ENCODE results near the gene MAT2A.
"Not testable (repeated sequence)": the region's sequence is repeated elsewhere in the genome, so short reads cannot be mapped to it uniquely, and the experiment has no call there.

Gene MAT2A

DNA sequence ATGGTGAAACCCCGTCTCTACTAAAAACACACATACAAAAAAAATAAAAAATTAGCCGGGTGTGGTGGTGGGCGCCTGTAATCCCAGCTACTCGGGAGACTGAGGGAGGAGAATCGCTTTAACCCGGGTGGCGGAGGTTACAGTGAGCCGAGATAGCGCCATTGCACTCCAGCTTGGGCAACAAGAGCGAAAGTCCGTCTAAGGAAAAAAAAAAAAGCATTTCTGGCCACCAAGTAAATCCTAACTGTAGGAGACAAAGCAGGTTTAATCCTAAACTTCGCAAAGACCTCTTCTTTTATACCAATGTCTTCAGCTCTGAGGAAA lies 21.4 kb downstream of the MAT2A start:
- H3K27me3 ChIP-seq (ENCODE audit: insufficient read depth, low read length); H3K4me1 ChIP-seq (ENCODE audit: insufficient read depth, low read length); H3K9me3 ChIP-seq (ENCODE audit: low read length); H2AFZ ChIP-seq (ENCODE audit: low read depth, low read length): not testable (repeated sequence)
- peaks cover 16% of the 10 kb centered on the region for H3K36me3 ChIP-seq (ENCODE audit: insufficient read depth, low read length)
- H3K4me3 ChIP-seq (ENCODE audit: low read length), result peak overlapping the region; percentile 84

DNA sequence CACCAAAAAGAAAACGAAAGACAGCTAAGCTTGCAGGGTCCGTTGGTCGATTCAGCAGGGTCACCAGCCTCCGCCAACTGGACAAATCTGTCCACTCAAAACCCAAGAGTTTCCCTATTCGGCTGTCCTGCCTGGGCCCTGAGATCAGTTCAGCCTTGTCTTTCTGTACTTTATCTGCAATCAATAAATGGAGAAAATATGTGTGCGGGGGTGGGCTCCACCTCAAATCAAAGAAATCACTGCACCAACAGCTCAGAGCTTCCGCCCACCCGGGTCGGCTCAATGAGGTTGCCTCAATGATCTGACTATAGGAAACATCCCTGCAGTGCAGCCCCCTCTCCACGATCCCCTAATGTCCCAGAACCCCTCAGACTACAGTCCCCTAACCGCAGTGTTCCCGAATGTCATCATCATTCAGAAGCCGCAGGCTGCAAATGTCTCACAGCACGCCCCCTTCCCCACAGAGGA lies 21.9 kb downstream of the MAT2A start:
- peaks cover 9% of the 10 kb centered on the region for H3K4me1 ChIP-seq (ENCODE audit: insufficient read depth, low read length)

DNA sequence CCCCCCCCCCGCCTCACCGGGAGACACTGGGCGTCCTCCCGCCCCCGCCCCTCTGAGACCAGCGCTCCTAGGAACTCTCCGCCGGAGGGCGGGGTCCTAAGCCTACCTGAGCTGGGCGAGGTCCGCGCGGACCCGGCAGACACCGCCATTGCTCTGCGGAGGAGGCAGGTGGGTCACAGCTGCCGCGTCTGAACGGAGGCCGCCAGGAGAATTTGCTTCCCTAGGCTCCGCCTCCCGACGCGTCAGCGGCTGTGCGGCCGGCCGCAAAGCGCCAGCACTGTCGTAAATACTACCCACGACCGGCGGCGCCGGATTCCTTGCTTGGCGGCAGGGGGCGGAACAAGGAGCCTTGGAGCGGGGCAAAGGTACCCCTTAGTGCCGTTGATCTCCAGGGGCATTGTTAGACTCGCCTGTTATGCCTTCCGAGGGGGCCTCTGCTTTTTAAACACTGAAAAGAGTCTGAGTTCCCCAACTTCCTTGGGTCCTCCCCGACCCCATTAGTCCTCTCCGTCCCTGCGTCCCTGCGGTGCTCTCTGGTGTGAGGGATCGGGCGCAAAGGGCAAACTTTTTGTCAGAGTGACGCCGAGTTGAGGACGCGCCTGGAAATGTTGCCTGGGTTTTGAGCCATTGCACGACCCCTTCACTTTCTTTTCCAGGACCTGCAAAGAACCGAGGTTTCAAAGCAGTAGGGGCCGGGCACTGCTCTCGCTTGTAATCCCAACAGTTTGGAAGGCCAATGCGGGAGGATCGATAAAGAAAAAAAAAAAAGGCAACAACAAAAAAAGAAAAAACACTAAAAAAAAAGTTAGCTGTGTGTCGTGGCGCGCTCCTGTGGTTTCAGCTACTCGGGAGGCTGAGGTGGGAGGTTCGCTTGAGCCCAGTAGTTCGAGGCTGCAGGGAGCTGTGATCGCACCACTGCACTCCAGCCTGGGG lies 22.6 kb downstream of the MAT2A start, which contains the start of gene GGCX:
Gene GGCX (minus strand): TSS at position 214 of the 933 bp plus-strand sequence. CDS start 65 bp downstream, at position 149.
- no peaks in the 10 kb centered on the region for H3K27me3 ChIP-seq (ENCODE audit: insufficient read depth, low read length)
- H3K9me3 ChIP-seq (ENCODE audit: low read length), result no peaks in the 10 kb centered on the region
- peaks cover 9% of the 10 kb centered on the region for H3K4me1 ChIP-seq (ENCODE audit: insufficient read depth, low read length)
- H2AFZ ChIP-seq (ENCODE audit: low read depth, low read length), result peak within 1 kb of the TSS; percentile 50
- H3K36me3 ChIP-seq (ENCODE audit: insufficient read depth, low read length), result peaks cover 8% of the 10 kb centered on the region
- H3K4me3 ChIP-seq (ENCODE audit: low read length), result peak within 1 kb of the TSS; percentile 84

More for the DNA sequence above, 21.9 kb downstream of the MAT2A start:
- peak overlapping the region; percentile 84 for H3K4me3 ChIP-seq (ENCODE audit: low read length)
- no peaks in the 10 kb centered on the region for H3K9me3 ChIP-seq (ENCODE audit: low read length)
- H2AFZ ChIP-seq (ENCODE audit: low read depth, low read length), result peak overlapping the region; percentile 50
- H3K36me3 ChIP-seq (ENCODE audit: insufficient read depth, low read length), result peaks cover 13% of the 10 kb centered on the region
- H3K27me3 ChIP-seq (ENCODE audit: insufficient read depth, low read length), result no peaks in the 10 kb centered on the region

DNA sequence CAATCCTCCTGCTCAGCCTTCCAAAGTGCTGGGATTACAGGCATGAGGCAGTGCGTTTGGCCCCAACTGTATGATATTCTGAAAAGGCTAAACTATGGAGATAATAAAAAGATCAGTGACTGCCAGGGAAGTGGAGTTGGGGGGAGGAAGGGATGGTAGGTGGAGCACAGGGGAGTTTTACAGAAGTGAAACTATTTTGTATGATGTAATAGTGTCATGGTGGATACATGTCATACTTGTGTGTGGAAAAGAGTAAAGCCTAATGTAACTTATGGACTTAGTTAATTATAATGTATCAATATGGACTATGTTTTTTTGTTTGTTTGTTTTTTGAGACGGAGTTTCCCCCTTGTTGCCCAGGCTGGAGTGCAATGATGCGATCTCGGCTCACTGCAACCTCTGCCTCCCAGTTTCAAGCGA lies 25.2 kb downstream of the MAT2A start:
- peaks cover 9% of the 10 kb centered on the region for H3K4me1 ChIP-seq (ENCODE audit: insufficient read depth, low read length)
- no peak overlapping the region for H3K4me3 ChIP-seq (ENCODE audit: low read length)
- no peak overlapping the region for H2AFZ ChIP-seq (ENCODE audit: low read depth, low read length)
- H3K9me3 ChIP-seq (ENCODE audit: low read length), result no peaks in the 10 kb centered on the region
- no peaks in the 10 kb centered on the region for H3K27me3 ChIP-seq (ENCODE audit: insufficient read depth, low read length)
- H3K36me3 ChIP-seq (ENCODE audit: insufficient read depth, low read length), result no peaks in the 10 kb centered on the region

DNA sequence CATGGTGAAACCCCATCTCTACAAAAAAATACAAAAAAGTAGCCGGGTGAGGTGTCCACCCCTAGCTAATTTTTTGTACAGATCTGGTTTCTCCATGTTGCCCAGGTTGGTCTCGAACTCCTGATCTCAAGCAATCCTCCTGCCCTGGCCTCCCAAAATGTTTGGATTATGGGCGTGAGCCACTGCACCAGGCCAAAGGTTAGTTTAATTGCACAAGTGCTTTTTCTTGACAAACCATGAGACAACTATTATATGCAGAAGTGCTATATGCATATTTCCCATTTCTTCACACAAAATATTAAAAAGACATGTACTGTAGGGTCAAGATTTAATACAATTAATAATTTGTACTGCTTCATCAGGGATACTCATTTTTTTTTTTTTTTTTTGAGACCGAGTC lies 27.3 kb downstream of the MAT2A start:
- Histone ChIP-seq H3K9me3 (ENCODE audit: low read length) (no peaks in the 10 kb centered on the region), H3K27me3 (ENCODE audit: insufficient read depth, low read length) (no peaks in the 10 kb centered on the region), H3K4me1 (ENCODE audit: insufficient read depth, low read length) (peaks cover 2% of the 10 kb centered on the region), H3K4me3 (ENCODE audit: low read length) (no peak overlapping the region), H2AFZ (ENCODE audit: low read depth, low read length) (no peak overlapping the region), H3K36me3 (ENCODE audit: insufficient read depth, low read length) (no peaks in the 10 kb centered on the region)

DNA sequence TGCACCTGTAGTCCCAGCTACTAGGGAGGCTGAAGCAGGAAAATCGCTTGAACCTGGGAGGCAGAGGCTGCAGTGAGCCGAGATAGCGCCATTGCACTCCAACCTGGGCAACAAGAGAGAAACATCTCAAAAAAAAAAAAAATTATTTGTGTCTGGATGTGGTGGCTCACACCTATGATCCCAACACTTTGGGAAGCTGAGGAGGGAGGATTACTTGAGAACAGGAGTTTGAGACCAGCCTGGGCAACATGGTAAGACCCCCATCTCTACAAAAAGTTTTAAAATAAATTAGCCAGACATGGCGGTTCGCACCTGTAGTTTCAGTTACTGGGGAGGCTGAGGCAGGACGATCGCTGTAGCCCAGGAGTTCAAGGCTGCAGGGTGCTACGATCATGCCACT lies 36.8 kb downstream of the MAT2A start:
- no peak overlapping the region for H2AFZ ChIP-seq (ENCODE audit: low read depth, low read length)
- peaks cover 2% of the 10 kb centered on the region for H3K27me3 ChIP-seq (ENCODE audit: insufficient read depth, low read length)
- no peak overlapping the region for H3K4me3 ChIP-seq (ENCODE audit: low read length)
- H3K36me3 ChIP-seq (ENCODE audit: insufficient read depth, low read length), result no peaks in the 10 kb centered on the region
- H3K9me3 ChIP-seq (ENCODE audit: low read length), result no peaks in the 10 kb centered on the region
- H3K4me1 ChIP-seq (ENCODE audit: insufficient read depth, low read length), result peaks cover 26% of the 10 kb centered on the region

DNA sequence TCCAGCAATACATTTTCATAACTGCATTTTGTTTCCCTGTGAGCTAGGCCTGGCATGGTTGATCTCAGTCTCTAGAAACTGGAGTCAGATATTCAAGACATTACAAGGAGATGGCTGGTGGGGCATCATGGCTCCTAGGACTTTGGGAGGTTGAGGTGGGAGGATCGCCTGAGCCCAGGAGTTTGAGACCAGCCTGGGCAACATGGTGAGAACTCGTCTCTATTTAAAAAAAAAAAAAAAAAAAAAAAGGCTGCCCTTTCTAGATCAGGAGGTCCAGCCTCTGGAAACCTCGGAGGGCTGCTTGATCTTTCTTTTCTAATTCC lies 38.1 kb downstream of the MAT2A start:
- Histone ChIP-seq H3K27me3 (ENCODE audit: insufficient read depth, low read length) (no peaks in the 10 kb centered on the region), H2AFZ (ENCODE audit: low read depth, low read length) (no peak overlapping the region), H3K36me3 (ENCODE audit: insufficient read depth, low read length) (no peaks in the 10 kb centered on the region), H3K4me1 (ENCODE audit: insufficient read depth, low read length) (peaks cover 26% of the 10 kb centered on the region), H3K9me3 (ENCODE audit: low read length) (no peaks in the 10 kb centered on the region), H3K4me3 (ENCODE audit: low read length) (no peak overlapping the region)

DNA sequence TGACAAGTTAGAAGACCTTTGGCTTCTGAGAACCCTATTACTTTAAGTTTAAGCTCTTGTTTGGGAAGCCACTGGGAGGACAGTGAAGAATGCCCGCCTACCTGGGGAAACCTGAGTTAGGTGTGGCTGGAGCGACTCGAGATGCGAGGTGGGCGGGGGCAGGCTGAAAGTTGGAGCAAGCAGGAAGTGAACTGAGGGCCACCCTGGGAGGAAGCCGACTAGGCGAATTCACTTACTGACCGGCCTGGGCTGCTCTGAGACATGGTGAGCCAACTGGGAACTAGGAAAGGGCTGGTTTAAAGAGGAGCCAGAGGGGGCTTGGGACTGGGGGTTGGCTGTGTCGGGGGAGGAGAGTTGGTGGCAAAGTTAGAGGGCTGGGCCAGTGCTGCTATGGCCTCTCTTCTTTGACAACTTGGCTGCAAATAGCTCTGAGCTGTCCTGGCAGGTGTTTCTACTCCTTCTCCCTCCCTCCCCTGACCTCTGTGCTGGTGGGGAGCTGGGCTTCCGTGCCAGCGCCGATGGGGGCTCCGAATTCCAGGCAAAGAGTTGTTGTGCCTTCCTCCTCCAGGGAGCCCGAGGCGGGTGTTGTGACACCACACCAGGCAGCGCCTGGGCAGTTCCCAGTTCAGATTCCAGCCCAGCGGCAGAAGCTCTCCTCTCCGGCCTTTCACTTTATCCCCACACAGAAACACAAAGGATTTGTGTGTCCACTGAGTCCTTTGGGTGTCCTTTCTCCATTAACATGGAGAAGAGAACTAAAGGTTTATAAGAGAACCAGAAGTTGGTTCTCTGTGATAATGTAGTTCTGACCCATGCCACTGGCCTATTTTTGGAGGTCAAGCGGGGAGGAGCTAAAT lies 38.6 kb downstream of the MAT2A start, which contains the start of gene VAMP8:
Gene VAMP8 (plus strand): TSS at position 201 of the 857 bp plus-strand sequence. CDS start 61 bp downstream, at position 262.
- H3K27me3 ChIP-seq (ENCODE audit: insufficient read depth, low read length), result no peaks in the 10 kb centered on the region
- H3K36me3 ChIP-seq (ENCODE audit: insufficient read depth, low read length), result no peaks in the 10 kb centered on the region
- peaks cover 26% of the 10 kb centered on the region for H3K4me1 ChIP-seq (ENCODE audit: insufficient read depth, low read length)
- no peaks in the 10 kb centered on the region for H3K9me3 ChIP-seq (ENCODE audit: low read length)
- H2AFZ ChIP-seq (ENCODE audit: low read depth, low read length), result peak within 1 kb of the TSS; percentile 12
- H3K4me3 ChIP-seq (ENCODE audit: low read length), result no peak within 1 kb of the TSS

DNA sequence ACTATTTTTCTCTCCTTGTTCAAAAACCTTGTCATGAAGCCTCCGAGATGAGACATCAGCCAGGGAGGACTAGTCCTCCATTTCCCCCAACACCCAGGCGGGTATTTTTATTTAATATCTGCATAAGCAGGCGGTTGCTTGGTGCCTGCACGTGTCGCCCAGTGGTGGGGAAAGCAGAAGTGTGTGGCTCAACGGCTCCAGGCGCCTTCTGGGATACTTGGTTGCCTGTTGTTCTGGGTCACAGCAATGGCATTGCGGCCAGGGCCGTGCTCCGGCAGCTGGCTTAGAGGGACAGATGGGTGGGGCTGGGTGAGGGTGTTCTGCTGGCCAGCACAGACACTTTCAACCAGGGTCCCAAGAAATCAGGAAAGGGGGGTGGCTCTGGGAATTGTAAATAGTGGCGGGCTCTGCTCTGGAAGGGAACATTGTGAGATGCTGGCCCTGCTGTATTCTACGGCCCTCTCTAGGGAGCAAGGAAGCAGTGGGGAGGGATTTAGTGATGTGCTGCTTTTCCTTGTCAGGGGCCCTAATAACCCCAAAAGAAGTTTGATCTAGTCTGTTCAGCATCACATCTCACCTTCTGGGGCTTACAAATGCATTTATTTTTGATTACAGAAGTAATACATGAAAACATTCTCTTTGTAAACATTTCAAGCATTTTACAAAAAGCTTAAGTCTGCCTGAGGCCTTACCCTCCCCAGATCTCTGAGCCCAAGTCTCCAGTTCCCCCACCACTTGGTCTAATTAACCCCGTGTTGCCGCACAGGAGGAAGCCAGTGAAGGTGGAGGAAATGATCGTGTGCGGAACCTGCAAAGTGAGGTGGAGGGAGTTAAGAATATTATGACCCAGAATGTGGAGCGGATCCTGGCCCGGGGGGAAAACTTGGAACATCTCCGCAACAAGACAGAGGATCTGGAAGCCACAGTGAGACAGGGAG lies 39.5 kb downstream of the MAT2A start:
- no peak overlapping the region for H3K4me3 ChIP-seq (ENCODE audit: low read length)

DNA sequence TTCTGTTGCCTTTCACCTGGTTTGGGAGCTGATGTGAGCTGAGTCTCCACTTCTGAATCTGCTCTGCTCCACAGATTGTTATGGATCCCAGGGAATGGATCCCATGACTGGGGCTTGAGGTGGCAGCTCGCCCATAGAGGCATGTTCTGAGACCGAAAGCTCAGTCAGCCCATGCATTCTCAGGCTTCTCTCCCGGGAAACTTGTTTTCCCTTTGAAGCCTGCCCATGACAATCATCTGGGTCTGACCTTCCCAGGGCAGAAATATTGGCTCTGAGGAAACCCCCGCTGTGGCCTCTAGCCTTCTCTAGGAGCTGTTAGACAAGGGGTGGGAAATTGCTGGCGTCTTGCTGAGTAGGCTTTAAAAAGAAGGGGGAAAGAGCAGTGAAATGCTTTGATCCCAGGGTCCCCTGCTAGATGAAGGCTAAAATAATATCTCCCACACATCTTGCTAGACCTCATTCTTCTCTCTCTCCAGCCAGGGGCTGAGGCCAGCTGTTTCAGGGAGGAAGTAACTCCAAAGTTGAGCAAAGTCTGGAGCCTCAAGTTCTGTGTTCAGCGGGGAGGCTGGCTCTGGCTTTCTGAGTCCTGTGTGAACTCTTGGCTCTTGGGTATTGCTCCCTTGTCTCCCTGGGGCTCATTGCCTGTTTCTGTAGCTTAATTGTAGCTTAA lies 40.4 kb downstream of the MAT2A start:
- H3K4me3 ChIP-seq (ENCODE audit: low read length), result no peak overlapping the region

More for the DNA sequence above, 39.5 kb downstream of the MAT2A start:
- no peaks in the 10 kb centered on the region for H3K9me3 ChIP-seq (ENCODE audit: low read length)
- H2AFZ ChIP-seq (ENCODE audit: low read depth, low read length), result peak overlapping the region; percentile 24
- H3K36me3 ChIP-seq (ENCODE audit: insufficient read depth, low read length), result no peaks in the 10 kb centered on the region
- no peaks in the 10 kb centered on the region for H3K27me3 ChIP-seq (ENCODE audit: insufficient read depth, low read length)
- H3K4me1 ChIP-seq (ENCODE audit: insufficient read depth, low read length), result peaks cover 26% of the 10 kb centered on the region

DNA sequence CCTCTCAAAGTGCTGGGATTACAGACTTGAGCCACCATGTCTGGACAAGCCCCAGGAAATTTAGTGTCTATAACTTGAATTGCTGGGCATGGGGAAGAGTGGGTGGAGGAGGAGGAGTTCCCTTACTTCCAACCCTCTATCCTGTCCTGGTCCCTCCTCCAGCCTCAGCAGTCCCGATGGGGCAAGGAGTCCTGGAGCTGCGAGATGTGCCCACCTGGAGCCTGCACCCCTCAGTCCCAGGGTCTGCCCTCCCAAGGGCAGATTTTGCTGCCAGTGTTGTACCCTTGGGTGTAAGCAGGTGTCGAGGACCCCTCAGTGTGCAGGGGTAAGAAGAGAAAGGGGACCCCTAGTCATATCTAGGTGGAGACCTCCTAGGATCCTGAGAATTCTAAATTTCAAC lies 41.2 kb downstream of the MAT2A start:
- no peaks in the 10 kb centered on the region for H3K27me3 ChIP-seq (ENCODE audit: insufficient read depth, low read length)
- no peaks in the 10 kb centered on the region for H3K36me3 ChIP-seq (ENCODE audit: insufficient read depth, low read length)
- no peaks in the 10 kb centered on the region for H3K9me3 ChIP-seq (ENCODE audit: low read length)
- no peak overlapping the region for H2AFZ ChIP-seq (ENCODE audit: low read depth, low read length)
- no peak overlapping the region for H3K4me3 ChIP-seq (ENCODE audit: low read length)
- peaks cover 27% of the 10 kb centered on the region for H3K4me1 ChIP-seq (ENCODE audit: insufficient read depth, low read length)

More for the DNA sequence above, 40.4 kb downstream of the MAT2A start:
- H3K36me3 ChIP-seq (ENCODE audit: insufficient read depth, low read length), result no peaks in the 10 kb centered on the region
- no peaks in the 10 kb centered on the region for H3K27me3 ChIP-seq (ENCODE audit: insufficient read depth, low read length)
- peak overlapping the region; percentile 24 for H2AFZ ChIP-seq (ENCODE audit: low read depth, low read length)
- peaks cover 26% of the 10 kb centered on the region for H3K4me1 ChIP-seq (ENCODE audit: insufficient read depth, low read length)
- H3K9me3 ChIP-seq (ENCODE audit: low read length), result no peaks in the 10 kb centered on the region

DNA sequence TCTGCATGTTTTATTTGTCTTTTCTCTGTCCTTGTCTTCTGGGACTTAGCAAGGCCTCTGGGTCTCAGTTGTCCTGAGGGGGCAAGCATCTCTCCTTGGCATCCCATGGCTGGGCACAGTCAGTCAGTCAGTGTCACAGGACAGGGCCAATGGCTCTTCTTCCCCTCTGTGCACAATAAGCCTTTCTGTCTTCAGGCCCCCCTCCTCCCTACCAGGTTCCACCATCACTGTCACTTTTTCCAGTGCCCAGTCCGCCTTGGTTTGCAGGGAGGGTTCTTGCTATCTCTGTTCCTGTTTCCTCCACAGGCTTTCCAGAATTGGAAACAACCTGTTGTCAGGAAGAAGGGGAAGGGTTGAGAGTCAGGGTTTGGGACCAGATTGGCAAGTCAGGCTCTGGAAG lies 43.5 kb downstream of the MAT2A start:
- no peaks in the 10 kb centered on the region for H3K27me3 ChIP-seq (ENCODE audit: insufficient read depth, low read length)
- H3K4me1 ChIP-seq (ENCODE audit: insufficient read depth, low read length), result peaks cover 31% of the 10 kb centered on the region
- no peaks in the 10 kb centered on the region for H3K36me3 ChIP-seq (ENCODE audit: insufficient read depth, low read length)
- no peak overlapping the region for H2AFZ ChIP-seq (ENCODE audit: low read depth, low read length)
- no peaks in the 10 kb centered on the region for H3K9me3 ChIP-seq (ENCODE audit: low read length)
- no peak overlapping the region for H3K4me3 ChIP-seq (ENCODE audit: low read length)
